Prostate gland (tissue), 2 donors: ENCODE data around the gene TIMP4.

ENCODE experiments used
- CTCF ChIP-seq, 4 experiments: fragments of 200-600 bp in 2 of 4; fragments of 450-650 bp in 2 of 4; sonication (generic) in 2 of 4; IDR thresholded peaks; 1 replicate in 3 of 4; 2 replicates in 1 of 4; pipeline ENCODE4 v1.5.1; 2016 to 2019; ENCODE audit warnings: antibody characterized with exemption in 4 of 4, mild to moderate bottlenecking in 2 of 4, moderate library complexity in 2 of 4
- POLR2A ChIP-seq: fragments of 450-650 bp; IDR thresholded peaks from one replicate; pipeline ENCODE4 v1.6.1; 2016; ENCODE audit warnings: antibody characterized with exemption, mild to moderate bottlenecking

GRCh38 chr3:12201813-12202212, 43.1 kb upstream of the TIMP4 start:
- TF ChIP-seq CTCF (IDR thresholded peaks at IDR 0.05) (no peak), POLR2A (no peak)
